ENCODE measurements around the gene ARPC5.

DNA sequence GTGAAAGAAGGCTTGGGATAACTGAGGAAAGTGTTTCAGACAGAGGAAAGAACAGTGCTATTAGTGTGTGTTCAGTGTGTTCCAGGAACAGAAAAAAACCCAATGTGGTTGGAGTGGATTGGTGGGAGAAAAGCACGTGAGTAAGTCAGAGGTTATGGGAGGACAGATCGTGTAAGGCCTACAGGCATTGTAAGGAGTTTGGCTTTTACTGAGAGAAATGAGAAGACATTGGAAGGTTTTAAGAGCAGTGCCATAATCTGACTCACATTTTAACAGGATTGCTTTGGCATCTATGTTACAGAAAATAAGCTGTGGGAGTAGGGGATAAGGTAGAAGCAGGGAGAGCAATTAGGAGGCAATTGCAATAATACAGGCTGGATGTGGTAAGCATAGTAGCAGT, 4.8 kb downstream of the ARPC5 start:
- TF ChIP-seq, protein P1, sequence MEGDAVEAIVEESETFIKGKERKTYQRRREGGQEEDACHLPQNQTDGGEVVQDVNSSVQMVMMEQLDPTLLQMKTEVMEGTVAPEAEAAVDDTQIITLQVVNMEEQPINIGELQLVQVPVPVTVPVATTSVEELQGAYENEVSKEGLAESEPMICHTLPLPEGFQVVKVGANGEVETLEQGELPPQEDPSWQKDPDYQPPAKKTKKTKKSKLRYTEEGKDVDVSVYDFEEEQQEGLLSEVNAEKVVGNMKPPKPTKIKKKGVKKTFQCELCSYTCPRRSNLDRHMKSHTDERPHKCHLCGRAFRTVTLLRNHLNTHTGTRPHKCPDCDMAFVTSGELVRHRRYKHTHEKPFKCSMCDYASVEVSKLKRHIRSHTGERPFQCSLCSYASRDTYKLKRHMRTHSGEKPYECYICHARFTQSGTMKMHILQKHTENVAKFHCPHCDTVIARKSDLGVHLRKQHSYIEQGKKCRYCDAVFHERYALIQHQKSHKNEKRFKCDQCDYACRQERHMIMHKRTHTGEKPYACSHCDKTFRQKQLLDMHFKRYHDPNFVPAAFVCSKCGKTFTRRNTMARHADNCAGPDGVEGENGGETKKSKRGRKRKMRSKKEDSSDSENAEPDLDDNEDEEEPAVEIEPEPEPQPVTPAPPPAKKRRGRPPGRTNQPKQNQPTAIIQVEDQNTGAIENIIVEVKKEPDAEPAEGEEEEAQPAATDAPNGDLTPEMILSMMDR (IDR thresholded peaks at IDR 0.05 in 4 of 5, conservative IDR thresholded peaks at IDR 0.05 in 1 of 5), result no peak
- TF ChIP-seq POLR2A (IDR thresholded peaks at IDR 0.05), result no peak

All from gastrocnemius medialis (tissue), 4 donors.